Tongue (tissue), 2 donors: Measurements from ENCODE around the gene GTF2A1. TPM values are rescaled to one million over a fixed set of nuclear protein-coding genes. Genes with fewer than 3 reads are reported as not detected.
"Not testable (repeated sequence)": the region's sequence is repeated elsewhere in the genome, so short reads cannot be mapped to it uniquely, and the experiment has no call there.

Source experiments
- DNase-seq: peaks from one replicate; pipeline ENCODE4 v3.0.0-alpha.2; 2015
- total RNA-seq: library from RNA; depleted of rRNA; stranded (reverse); fragments of >200 nt; gene quantifications from one replicate; pipeline ENCODE4 v1.2.3, GENCODE V29; 2014

Gene GTF2A1
- total RNA-seq, 1 donor from 2014 or later: 31.9 TPM

DNA sequence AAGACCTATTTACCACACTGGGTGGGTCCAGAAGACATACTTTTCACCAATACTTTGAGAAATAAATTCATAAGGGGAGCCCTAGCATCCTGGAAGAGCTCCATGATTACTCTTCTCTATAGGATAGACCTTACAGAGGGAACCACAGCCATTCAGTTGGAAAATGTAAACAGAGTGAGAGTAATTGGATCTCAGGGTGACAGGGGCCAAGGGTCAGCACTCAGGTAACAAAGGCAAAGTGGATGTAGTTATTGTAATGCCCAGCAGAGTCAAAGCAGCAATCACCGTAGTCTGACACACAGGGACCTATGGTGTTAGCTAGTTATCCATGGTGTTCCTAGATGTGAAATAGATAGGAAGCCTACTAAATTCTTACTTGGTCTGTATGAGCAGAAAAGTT lies 10.8 kb upstream of the GTF2A1 start:
- no peak for DNase-seq

DNA sequence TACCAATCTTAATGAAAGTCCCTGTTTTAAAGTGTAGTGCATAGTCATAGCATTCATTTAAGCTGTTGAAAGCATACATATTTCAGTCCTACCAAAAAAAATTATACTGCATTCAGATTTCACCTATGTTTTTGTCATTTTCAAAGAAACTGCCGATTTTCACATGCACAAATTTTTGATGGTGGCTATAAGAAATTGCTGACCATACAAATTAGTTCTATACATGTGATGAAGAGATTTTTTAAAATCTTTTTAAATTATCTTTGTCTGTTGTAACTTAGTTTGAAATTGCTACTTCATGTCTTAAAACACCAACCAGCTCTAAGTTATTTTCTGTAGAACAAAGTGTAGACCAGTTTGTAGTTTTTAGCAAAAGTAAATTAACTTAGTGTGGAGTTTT lies 3.5 kb upstream of the GTF2A1 start:
- DNase-seq: no peak

DNA sequence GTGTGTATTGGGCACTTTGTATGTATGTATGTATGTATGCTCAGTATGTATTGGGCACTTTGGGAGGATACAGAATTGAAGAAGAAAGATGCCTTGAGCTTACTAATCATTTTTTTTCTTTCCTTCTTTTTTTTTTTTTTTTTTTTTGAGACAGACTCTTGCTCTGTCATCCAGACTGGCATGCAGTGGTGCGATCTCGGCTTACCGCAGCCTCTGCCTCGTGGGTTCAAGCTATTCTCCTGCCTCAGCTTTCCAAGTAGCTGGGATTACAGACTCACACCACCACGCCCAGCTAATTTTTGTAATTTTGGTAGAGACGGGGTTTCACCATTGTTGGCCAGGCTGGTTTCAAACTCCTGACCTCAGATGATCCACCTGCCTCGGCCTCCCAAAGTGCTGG lies 3.0 kb upstream of the GTF2A1 start:
- DNase-seq: not testable (repeated sequence)

DNA sequence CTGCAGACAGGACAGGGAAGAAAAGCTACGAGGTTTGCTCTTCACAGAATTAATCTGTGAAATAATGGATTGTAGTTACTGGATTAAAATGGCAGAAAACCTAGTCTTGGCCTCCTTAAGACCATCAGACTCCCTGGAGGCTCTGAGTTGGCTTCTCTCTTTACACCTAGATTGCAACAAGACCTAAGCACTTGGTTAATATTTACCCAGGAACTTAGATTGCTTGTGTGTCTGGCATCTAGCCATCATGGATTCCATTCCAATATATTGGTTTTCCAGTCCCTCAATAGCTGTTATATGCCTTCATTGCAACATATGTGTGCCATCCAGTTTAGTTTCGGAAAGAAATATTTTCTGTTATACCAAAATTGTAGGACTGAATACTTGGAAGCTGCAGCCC lies 1.9 kb upstream of the GTF2A1 start:
- DNase-seq: no peak

DNA sequence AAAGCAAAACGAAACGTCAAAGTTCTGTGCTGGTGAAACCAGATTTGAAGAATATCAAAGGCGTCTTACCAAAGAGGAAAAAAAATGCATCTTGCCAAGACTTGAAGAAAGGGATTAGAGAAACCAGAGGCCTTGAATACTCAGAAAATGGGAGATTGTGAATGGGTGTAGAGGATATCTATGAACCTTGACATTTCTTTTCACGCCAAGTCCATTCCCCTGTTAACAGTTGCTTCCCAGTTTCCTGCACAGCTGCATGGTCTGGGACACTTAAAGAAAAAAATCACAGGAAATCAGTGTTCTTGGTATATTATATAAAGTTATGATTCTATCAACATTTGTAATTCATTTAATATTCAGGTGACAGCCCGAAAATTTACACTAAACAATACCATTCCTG lies 1.4 kb upstream of the GTF2A1 start:
- DNase-seq: peak; percentile 21

DNA sequence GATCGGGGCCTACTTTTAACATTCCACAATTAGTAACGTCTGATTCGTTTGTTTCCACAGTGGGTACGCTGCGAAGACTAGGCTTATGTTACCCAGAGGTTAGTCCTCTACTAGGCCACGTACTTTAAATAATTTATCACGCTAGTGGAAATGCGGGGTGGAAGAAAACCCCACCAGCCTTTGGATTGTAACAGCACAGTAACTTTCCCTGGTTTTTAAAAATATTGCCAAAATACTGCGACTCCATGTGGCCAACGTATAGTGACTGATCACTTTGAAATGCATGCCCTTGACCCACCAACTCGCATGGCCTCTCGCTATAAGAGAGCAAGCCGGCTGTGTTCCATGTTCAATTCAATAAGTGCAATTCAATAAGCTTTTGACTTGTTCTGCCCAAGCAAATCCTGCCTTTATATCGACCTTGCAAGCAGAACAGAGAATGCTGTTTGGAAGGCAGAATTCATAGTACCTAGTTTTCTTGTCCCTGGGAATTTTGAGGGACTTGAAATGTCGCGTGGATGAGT lies 882 bp upstream of the GTF2A1 start:
- DNase-seq: no peak

DNA sequence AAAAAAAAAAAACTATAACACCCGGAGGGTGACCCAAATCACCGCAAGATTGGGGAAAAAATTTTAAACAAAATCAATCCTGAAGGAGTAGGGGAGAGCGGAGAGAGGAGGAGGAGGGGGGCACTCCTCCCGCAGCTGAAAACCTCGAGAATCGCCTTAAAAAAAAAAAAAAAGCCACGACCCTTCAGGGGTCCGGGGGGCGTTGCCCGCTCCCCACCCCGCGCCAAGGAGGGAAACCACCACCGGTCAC lies 254 bp downstream of the GTF2A1 start:
- no peak for DNase-seq

DNA sequence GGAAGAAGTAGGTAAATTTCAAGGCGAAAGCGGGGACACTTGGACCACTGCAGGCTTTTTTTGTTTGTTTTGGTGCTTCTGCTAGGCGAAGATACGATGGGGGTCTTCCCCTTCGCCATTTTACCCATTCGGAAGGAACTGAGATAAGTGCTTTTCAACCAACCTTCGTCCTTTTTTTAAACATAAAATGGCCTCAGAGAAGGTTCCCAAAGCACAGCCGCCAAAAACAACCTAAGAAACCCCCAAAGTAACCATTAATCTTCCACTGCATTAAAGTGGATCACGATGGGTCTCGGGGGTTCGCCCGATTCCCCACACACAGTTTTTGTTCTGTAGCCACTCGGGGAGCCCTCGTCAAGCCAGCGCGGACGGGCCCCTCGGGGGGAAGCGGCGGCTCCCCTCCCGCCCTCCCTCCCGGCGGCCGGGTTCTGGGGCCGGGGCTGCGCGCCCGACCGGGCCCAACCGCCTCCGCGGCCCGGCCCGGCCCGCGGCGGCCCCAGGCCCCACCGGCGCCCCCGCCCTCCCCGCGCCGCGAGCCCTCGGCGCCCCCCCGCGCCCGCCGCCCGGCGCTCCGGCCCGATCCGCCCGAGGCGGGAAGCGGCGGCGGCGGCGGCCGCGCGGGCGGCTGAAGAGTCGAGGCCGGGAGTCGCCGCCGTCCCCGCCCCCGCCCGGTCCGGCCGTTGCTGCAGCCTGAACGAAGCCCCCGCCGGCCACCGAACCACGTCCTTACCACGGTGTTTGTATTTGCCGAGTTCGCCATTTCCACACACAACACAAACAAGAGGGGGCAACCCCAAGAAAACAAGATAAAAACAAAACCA lies 790 bp downstream of the GTF2A1 start:
- DNase-seq: no peak

DNA sequence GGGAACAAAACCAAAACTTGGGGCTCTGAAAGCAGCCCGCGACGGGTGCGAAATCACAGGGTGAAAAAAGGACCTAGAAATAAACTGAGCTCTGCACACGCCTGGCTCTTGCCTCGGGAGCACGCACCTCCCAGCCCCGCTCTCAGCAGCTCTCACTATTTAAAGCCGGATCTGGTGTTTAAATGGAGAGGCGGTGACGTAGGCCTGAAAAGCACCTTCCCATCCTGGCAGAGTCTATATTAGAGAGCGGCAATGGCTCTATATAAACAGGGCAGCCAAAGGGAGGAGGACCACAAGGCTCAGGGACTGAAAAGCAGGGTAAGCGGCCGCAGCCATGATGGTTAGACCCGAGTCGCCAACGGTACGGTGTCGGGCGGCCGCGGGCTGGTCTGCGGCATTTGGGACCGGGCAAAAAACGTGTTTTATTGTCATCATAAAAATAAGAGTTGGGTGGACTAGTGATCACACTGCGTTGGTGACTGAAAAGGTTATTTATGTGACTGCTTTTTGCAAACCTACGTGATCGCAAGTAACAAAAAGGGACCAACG lies 1.5 kb downstream of the GTF2A1 start:
- DNase-seq: peak; percentile 99

DNA sequence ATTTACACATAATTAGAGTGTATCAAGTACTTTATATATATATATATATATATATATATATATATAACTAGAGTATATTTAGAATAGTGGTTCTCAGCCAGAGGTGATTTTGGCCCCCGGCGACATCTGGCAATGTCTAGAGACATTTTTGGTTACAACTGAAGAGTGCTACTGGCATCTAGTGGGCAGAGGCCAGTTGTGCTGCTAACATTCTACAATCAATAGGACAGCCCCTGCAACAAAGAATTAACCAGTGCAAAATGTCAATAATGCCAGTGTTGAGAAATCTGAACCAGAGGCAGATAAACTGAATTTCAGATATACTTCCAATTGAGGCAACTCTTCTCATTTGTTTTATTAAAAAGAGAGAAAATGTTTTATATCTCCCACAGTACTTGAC lies 8.9 kb downstream of the GTF2A1 start:
- DNase-seq: peak; percentile 51

DNA sequence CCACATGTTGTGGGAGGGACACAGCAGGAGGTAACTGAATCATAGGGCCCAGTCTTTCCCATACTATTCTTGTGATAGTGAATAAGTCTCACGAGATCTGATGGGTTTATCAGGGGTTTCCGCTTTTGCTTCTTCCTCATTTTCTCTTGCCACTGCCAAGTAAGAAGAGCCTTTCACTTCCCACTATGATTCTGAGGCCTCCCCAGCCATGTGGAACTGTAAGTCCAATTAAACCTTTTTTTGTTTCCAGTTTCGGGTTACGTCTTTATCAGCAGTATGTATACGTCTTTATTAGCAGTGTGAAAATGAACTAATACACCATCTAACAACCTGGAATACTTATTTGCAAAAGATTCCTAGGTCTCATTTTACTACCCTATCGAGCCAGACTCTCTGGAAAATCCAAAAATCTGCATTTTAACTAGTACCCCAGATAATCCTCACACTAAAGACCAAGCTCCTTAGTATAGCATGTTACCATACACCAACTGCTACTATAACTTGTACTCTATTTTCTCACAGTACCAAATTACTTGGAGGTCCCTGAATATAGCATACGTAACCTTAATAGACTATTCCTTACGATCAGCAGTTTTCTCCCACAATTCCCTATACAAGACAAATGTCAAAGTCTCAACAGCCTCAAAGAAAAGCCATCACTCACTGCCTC lies 11.5 kb downstream of the GTF2A1 start:
- DNase-seq: no peak

DNA sequence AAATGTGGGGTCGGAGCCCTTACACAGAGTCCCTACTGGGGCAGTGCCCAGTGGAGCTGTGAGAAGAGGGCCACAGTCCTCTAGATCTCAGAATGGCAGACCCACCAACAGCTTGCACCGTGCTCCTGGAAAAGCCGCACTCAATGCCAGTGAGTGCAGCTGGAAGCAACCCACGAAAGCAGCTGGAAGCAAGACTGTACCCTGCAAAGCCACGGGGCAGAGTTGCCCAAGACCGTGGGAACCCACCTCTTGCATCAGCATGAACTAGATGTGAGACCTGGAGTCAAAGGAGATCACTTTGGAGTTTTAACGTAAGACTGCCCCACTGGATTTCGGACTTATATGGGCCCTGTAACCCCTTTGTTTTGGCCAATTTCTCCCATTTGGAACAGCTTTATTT lies 12.3 kb downstream of the GTF2A1 start:
- no peak for DNase-seq

DNA sequence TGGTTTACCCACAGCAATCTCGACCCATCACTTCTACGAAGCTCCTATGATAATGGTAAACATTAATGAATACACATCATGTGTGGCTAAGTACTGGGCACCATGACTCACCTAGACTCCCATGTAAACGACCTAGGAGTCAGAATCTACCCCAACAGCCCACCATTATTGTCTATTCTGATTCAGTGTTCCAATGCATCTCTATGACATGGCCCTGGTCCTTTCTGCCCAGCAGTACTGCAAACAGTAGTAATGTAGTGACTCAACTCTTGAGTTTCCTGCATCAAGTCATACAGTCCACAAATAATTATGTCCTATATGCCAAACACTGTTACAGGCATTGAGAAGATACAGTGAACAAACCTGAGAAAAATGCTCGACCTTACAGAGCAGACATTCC lies 14.6 kb downstream of the GTF2A1 start:
- DNase-seq: no peak

DNA sequence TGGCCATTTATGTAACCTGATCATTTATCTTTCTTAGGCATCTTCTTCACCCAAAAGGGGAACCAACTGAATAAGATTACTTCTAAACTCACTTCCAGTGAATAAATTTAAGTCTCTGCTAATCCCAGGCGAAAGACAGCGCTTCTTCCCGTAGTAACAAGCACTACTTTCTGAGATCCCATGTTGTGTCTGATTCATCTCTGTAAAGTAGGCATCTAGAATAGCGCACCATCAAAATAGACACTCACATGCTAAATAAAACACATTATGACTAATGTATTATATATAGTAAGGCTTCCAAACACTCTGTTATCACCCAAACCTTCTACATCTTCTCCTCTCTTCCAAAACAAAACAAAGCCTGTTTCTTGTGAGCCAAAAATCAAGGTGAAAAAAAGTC lies 15.1 kb downstream of the GTF2A1 start:
- DNase-seq: no peak

DNA sequence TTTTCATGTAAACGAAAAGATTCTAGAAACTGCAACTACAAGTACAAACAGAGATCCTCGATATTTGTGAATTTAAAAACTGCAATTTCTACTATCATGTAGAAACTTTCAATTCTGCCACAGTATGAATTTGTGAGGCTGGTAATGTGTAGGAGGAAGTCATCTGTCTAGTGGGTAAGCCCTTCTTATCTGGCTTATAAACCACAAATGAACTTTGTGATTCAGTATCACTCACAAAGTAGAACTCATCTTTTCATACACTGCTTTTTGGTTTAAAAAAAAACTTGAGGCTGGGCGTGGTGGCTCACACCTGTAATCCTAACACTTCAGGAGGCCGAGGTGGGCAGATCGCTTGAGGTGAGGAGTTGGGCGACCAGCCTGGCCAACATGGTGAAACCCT lies 20.7 kb downstream of the GTF2A1 start:
- DNase-seq: no peak

DNA sequence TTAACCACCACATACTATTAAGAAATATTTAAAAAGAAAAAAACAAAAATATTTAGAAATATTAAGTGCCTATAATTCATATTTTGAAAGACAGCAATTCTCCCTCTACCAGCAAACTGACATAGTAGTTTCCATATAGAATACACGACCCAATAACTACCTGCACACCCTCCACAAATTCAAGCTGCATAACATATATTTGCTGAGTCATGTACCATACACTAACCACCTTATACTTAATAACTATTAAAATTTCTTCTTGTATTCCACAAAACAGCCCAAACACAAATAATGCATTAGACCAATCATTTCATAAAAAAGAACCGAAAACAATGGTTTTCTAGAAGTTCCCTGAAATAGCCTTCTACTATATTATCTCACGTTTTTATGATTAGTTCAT lies 21.7 kb downstream of the GTF2A1 start:
- no peak for DNase-seq

DNA sequence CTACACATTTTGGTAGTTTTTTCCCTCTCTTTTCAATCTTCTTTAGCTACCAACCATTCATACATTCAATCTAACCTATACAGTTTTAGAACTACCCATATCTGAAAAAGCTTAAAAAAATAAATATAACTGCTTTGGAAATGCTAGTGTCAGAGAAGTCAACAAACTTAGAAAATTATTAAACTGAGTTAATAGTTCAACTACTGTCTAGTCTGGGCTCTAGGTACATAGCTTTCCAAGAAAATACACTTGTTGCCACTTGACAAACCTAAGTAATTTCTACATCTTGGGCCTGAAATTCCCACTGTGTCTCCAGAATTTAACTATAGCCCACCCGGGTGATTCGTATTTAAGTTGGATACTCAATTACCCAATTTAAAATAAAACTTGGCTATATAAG lies 22.1 kb downstream of the GTF2A1 start:
- no peak for DNase-seq

DNA sequence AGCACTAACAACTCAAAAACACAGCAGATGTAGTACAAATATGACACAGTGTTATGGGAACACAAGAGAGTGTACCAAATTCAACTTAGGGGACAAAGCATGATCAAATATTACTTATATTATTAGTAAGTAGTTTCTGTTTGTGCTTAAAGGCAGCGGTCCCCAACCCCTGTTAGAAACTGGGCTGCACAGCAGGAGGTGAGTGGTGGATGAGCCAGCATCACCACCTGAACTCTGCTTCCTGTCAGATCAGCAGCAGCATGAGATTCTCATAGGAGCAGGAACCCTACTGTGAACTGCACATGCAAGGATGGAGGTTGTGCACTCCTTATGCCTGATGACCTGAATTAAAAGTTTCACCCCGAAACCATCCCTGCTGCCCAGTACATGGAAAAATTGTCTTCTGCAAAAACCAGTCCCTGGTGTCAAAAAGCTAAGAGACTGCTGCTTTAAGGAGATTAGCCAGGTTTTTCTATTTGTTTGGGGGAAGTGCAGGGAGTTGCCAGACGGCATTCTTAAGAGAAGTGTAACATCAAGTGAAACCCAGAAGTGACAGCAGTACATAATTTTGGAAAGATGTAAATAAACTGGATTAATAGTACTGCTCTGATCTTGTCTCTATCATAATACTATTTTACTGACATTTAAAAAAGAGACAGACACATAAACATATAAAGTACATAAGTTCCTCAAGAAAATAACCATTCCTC lies 26.7 kb downstream of the GTF2A1 start:
- DNase-seq: no peak

DNA sequence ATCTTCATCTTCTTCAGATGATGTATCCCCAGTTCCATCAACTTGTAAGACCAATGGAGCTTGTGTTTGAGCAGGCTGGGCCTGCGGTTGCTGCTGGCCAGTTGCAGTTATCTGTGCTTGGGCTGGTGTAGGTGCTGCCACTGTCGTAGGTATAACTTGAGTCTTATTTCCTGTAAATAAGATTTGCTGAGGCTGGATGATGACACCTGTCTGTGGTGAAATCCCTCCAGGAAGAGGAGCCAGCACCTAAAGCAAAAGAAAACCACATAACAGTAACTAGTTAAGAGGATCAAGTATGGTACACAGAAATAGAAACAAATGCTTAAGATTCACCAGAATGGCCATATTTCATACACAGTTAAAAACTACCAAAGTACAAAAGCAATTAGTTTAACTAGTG lies 28.2 kb downstream of the GTF2A1 start:
- DNase-seq: no peak

DNA sequence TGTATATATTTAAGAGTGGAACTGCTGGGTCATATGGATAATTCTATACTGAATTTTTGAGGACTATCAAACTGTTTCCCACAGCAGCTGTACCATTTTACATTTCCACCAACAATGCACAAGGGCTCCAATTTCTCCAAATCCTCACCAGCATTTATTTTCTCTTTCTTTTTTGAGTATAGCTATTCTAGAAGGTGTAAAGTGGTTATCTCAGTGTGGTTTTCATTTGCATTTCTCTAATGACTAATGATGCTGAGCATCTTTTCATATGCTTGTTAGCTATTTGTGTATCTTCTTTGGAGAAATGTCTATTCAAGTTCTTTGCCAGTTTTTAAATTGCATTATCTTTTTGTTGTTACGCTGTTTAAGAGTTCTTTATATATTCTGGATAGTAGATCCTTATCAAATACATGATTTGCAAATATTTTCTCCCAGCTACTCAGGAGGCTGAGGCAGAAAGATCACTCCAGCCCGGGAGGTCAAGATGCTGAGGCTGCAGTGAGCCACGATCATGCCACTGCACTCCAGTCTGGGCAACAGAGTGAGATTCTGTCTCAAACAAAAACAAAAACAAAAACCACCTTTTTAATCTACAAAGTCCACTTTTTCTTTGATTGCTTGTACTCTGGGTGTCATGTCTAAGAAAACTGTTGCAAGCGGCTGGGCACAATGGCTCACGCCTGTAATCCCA lies 32.8 kb downstream of the GTF2A1 start:
- no peak for DNase-seq

DNA sequence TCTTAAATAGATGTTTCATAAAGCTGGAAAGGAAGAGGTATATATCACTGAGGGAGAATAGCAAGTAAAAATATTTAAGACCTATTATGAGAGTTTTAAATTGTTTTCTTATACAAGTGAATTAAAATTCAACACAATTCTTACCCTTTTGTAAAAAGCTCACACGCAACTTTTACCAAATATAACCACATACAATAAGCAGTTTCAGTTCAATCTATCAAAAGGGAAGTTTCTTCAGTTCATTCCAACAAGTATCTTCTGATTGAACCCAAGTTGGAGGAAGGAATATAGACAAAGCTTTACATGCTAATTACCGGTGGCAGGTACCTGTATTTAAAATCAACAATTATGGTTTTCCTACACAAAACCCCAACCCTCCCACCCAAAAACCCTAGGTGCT lies 41.1 kb downstream of the GTF2A1 start:
- DNase-seq: no peak

DNA sequence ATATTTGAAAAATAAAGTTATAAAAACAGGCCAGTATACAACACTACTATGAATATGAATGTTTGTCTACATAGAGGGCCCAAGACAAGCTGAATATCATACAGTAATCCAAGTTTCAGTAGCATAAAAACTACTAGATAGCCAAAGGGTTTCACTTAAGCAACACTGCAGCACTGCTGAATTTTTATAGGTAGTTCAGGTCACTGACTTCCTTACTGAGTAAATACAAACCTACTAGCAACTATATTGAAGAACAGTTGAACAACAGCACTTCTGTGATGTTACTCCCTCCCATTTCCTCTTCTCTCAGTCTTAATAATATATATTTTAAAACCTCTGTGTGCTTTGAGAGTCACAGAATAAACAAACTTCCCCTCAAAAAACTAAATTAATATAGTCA lies 42.7 kb downstream of the GTF2A1 start:
- DNase-seq: no peak

DNA sequence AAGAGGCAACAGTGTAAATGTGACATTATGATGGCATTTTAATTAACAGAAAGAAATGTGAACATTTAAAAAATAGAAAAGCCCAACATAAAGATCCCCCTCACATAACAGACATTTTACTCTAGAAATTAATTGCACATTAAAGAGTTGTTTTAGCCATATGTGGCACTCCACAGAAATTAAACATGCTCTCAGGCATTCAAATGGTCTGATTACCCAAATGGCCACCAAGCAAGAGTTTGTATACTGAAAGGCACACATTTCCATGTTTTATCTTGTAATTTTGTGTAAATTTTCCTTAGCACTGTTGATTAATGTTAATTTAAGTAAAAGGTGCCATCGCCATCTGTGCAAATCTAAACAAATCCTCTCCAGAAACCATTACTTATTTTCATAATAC lies 43.5 kb downstream of the GTF2A1 start:
- no peak for DNase-seq
